ENCODE measurements around the gene KLHL7. TPM values are rescaled to one million over a fixed set of nuclear protein-coding genes. Genes with fewer than 3 reads are reported as not detected.
"Not testable (repeated sequence)": the region's sequence is repeated elsewhere in the genome, so short reads cannot be mapped to it uniquely, and the experiment has no call there.

The KLHL7 gene
- total RNA-seq, 3 donors from 2014 or later, result 15.6 to 25.5 (median 21.3) TPM

- Histone ChIP-seq H3K9me3 (no peaks in the 10 kb centered on the region), H3K36me3 (ENCODE audit: low read depth) (no peaks in the 10 kb centered on the region), H3K4me3 (no peak overlapping the region), H3K4me1 (ENCODE audit: low read depth) (no peaks in the 10 kb centered on the region)
- TF ChIP-seq, protein P1, sequence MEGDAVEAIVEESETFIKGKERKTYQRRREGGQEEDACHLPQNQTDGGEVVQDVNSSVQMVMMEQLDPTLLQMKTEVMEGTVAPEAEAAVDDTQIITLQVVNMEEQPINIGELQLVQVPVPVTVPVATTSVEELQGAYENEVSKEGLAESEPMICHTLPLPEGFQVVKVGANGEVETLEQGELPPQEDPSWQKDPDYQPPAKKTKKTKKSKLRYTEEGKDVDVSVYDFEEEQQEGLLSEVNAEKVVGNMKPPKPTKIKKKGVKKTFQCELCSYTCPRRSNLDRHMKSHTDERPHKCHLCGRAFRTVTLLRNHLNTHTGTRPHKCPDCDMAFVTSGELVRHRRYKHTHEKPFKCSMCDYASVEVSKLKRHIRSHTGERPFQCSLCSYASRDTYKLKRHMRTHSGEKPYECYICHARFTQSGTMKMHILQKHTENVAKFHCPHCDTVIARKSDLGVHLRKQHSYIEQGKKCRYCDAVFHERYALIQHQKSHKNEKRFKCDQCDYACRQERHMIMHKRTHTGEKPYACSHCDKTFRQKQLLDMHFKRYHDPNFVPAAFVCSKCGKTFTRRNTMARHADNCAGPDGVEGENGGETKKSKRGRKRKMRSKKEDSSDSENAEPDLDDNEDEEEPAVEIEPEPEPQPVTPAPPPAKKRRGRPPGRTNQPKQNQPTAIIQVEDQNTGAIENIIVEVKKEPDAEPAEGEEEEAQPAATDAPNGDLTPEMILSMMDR (IDR thresholded peaks at IDR 0.05), result no peak
- intact Hi-C loops (cut with DNase I, micrococcal nuclease), result no loop called here
- ATAC-seq, result no peak
- DNase-seq, result no peak
Observed at GRCh38 chr7:23120106-23120505, 14.5 kb downstream of the KLHL7 start.

GRCh38 chr7:23121165-23121564 is 15.6 kb downstream of the KLHL7 start:
- intact Hi-C loops (cut with DNase I, micrococcal nuclease), result no loop called here
- Histone ChIP-seq H3K4me1 (ENCODE audit: low read depth) (no peaks in the 10 kb centered on the region), H3K4me3 (no peak overlapping the region), H3K9me3 (no peaks in the 10 kb centered on the region), H3K36me3 (ENCODE audit: low read depth) (no peaks in the 10 kb centered on the region)
- DNase-seq (no peak), ATAC-seq (no peak)
- TF ChIP-seq, protein P1 (IDR thresholded peaks at IDR 0.05), result no peak

DNA sequence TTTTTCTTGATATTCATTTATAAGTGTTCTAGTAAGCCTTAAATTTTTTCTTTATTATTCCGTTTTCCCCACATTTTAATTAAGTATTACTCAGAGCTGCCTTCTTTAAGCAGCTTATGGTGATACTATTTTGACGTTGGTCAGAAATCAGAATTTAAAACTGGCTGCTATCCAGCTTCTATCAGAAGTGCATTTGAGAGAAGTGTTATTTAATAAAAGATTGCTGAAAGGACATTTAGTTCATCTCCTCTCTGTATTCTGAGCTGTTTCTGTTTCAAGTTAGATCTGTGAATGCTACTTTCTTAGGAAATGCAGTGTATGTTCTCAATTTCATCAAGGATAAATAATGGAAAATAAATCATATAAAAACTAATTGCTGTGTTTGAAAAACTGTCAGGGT is 17.4 kb downstream of the KLHL7 start:
- TF ChIP-seq, protein P1 (IDR thresholded peaks at IDR 0.05), result no peak
- no peak overlapping the region for H3K4me3 ChIP-seq

DNA sequence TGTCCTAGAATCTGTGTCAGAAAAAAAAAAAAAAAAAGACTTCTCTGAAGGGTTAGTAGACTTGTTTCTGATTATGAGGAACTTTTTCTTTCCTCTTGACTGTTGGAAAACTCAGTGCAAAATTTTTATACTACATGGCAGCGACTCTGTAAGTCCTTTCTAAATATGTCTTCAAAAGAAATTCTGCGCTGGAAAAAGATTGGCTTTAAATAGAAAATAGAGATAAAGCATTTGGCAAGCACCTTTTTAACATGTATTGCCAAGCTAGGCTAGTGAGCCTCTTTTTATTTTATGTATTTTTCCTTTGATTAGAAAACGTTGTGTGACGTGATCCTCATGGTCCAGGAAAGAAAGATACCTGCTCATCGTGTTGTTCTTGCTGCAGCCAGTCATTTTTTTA is 17.9 kb downstream of the KLHL7 start:
- Histone ChIP-seq H3K4me1 (ENCODE audit: low read depth) (no peaks in the 10 kb centered on the region), H3K9me3 (no peaks in the 10 kb centered on the region), H3K36me3 (ENCODE audit: low read depth) (no peaks in the 10 kb centered on the region), H3K4me3 (no peak overlapping the region)
- DNase-seq (no peak), ATAC-seq (no peak)
- intact Hi-C loops (cut with DNase I, micrococcal nuclease), result no loop called here
- TF ChIP-seq, protein P1 (IDR thresholded peaks at IDR 0.05), result no peak

More for the DNA sequence above, 17.4 kb downstream of the KLHL7 start:
- DNase-seq (no peak), ATAC-seq (no peak)
- intact Hi-C loops (cut with DNase I, micrococcal nuclease), result no loop called here
- H3K4me1 ChIP-seq (ENCODE audit: low read depth), result no peaks in the 10 kb centered on the region
- no peaks in the 10 kb centered on the region for H3K36me3 ChIP-seq (ENCODE audit: low read depth)
- no peaks in the 10 kb centered on the region for H3K9me3 ChIP-seq

GRCh38 chr7:23129036-23129435 is 23.5 kb downstream of the KLHL7 start:
- TF ChIP-seq, protein P1 (IDR thresholded peaks at IDR 0.05), result no peak
- ATAC-seq (no peak), DNase-seq (no peak)
- Histone ChIP-seq H3K9me3 (no peaks in the 10 kb centered on the region), H3K36me3 (ENCODE audit: low read depth) (no peaks in the 10 kb centered on the region), H3K4me1 (ENCODE audit: low read depth) (no peaks in the 10 kb centered on the region), H3K4me3 (no peak overlapping the region)
- intact Hi-C loops (cut with DNase I, micrococcal nuclease), result no loop called here

DNA sequence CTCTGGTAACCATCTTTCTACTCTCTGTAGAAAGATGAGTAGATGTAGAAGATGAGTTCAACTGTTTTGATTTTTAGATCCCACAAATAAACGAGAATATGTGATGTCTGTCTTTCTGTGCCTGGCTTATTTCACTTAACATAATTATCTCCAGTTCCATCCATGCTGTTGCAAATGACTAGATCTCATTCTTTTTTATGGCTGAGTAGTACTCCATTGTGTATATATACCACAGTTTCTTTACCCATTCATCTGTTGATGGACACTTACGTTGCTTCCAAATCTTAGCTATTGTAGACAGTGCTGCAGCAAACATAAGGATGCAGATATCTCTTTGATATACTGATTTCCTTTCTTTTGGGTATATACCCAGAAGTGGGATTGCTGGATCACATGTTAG is 26.2 kb downstream of the KLHL7 start:
- H3K36me3 ChIP-seq (ENCODE audit: low read depth); H3K4me3 ChIP-seq; DNase-seq; H3K9me3 ChIP-seq; H3K4me1 ChIP-seq (ENCODE audit: low read depth); intact Hi-C loops (cut with DNase I, micrococcal nuclease); ATAC-seq: not testable (repeated sequence)

Data from mucosa of descending colon (tissue), 3 donors.